Kidney (tissue), 14 donors: ENCODE data around the gene GPRASP3. TPM values are rescaled to one million over a fixed set of nuclear protein-coding genes. Genes with fewer than 3 reads are reported as not detected.
A peak's percentile ranks its signal among the peaks of the same experiment; 100 is the strongest.

Experiments
- DNase-seq, 5 donors: peaks; one replicate each; pipeline ENCODE4 v3.0.0-alpha.2; 2013 to 2020
- FAIRE-seq: peaks from 2 replicates; lab custom pipeline; 2012; peaks lifted over from hg19 to GRCh38; lab: Jason Lieb, UNC
- H3K27ac ChIP-seq, 2 donors: one replicate each; pipeline ENCODE4 v1.7.0; 2013; ENCODE audit warnings: low read depth in 2 of 2, low read length in 2 of 2, inconsistent platforms in 1 of 2
- H3K27me3 ChIP-seq: one replicate; pipeline ENCODE4 v1.7.1; 2013; ENCODE audit warnings: low read length, inconsistent platforms; ENCODE audit not compliant: control insufficient read depth, insufficient read depth
- H3K36me3 ChIP-seq, 3 donors: one replicate each; pipeline versions ENCODE4 v1.7.0 to v1.7.1; 2013; ENCODE audit warnings: low read length in 3 of 3, control low read depth in 1 of 3, inconsistent platforms in 1 of 3; ENCODE audit not compliant: insufficient read depth in 3 of 3, control insufficient read depth in 2 of 3
- H3K4me1 ChIP-seq, 3 donors: one replicate each; pipeline versions ENCODE4 v1.7.0 to v1.7.1; 2013; ENCODE audit warnings: low read length in 3 of 3, inconsistent platforms in 1 of 3, low read depth in 1 of 3; ENCODE audit not compliant: control insufficient read depth in 2 of 3, insufficient read depth in 2 of 3
- H3K4me3 ChIP-seq, 3 donors: one replicate each; pipeline versions ENCODE4 v1.7.0 to v1.8.1; 2013; ENCODE audit warnings: low read length in 3 of 3, control low read depth in 1 of 3, inconsistent platforms in 1 of 3
- H3K9ac ChIP-seq, 3 donors: one replicate each; pipeline versions ENCODE4 v1.7.0 to v1.7.1; 2013; ENCODE audit warnings: low read length in 3 of 3, control low read depth in 1 of 3, inconsistent platforms in 1 of 3
- H3K9me3 ChIP-seq, 3 donors: one replicate each; pipeline versions ENCODE4 v1.7.0 to v1.7.1; 2013; ENCODE audit warnings: low read length in 3 of 3, control low read depth in 1 of 3, inconsistent platforms in 1 of 3; ENCODE audit not compliant: control insufficient read depth in 2 of 3, insufficient read depth in 1 of 3
- CTCF ChIP-seq: IDR thresholded peaks from 3 replicates; pipeline ENCODE4 v1.5.1; 2012; ENCODE audit warnings: mild to moderate bottlenecking, moderate library complexity, borderline replicate concordance; ENCODE audit not compliant: insufficient read depth; ENCODE audit errors: extremely low read depth
- intact Hi-C: fragments of 100-400 bp; cut with DNase I; formaldehyde crosslinking; loops from one replicate; pipeline ENCODE4 v1.11.1; 2022
- polyA plus RNA-seq: library from polyadenylated mRNA; stranded (reverse); fragments of 350-450 nt; fragmentation: Illumina TruSeq; extraction: RNeasy Lipid Tissue Mini Kit (QIAGEN cat#74804); gene quantifications from one replicate; pipeline ENCODE4 v1.2.3, GENCODE V29; 2014; ENCODE audit warnings: low read depth, low replicate concordance; ENCODE audit not compliant: insufficient read depth
- total RNA-seq: library from RNA; stranded (reverse); fragmentation: NEBNext Ultra II Directional; extraction: Animal tissue kit (Norgen Biotek cat#: 25700); gene quantifications from one replicate; pipeline ENCODE4 v1.2.1, GENCODE V29; 2021
- donor health status: control.
- donor health status: control.
- donor health status: control.
- donor health status: control.
- donor health status: control.
- donor health status: DM: yes; HTN: yes; CAD: no.
- donor health status: Normal renal cell carcinoma (clear cell type).

GPRASP3 gene
- total and polyA plus RNA-seq, 2 donors from 2014 or later: 4.3 to 4.5 TPM

- H3K4me3 ChIP-seq: peak overlapping the region; percentile 85 to 90 (median 90)
- H3K9me3 ChIP-seq: no peaks in the 10 kb centered on the region
- peak overlapping the region in 1 of 2 donors; percentile 37 for H3K27ac ChIP-seq
- H3K36me3 ChIP-seq: no peaks in the 10 kb centered on the region
- DNase-seq (peak; percentile 77 to 96 (median 91)), FAIRE-seq (peak; percentile 51)
- no peak for TF ChIP-seq CTCF
- no peaks in the 10 kb centered on the region for H3K27me3 ChIP-seq
- intact Hi-C loops: no loop called here
- H3K4me1 ChIP-seq: no peaks in the 10 kb centered on the region
- H3K9ac ChIP-seq: peak overlapping the region; percentile 73 to 85 (median 82)
These were observed 48.6 kb downstream of the GPRASP3 start for GRCh38 chrX:102768987-102769761.

Other genes starting within 250 kb of the GPRASP3 start
- gene TCP11X2, start 248.9 kb upstream of the GPRASP3 start, total RNA-seq: not detected
- not detected for gene TCP11X2, start 248.9 kb upstream of the GPRASP3 start, polyA plus RNA-seq
- not detected for gene TMSB15A, start 204.0 kb upstream of the GPRASP3 start, total RNA-seq
- gene TMSB15A, start 204.0 kb upstream of the GPRASP3 start, polyA plus RNA-seq: 1.8 TPM
- gene ARMCX5, start 121.2 kb upstream of the GPRASP3 start, total RNA-seq: 15.2 TPM
- gene ARMCX5, start 121.2 kb upstream of the GPRASP3 start, polyA plus RNA-seq: 8.3 TPM
- gene GPRASP1, start 69.3 kb upstream of the GPRASP3 start, total RNA-seq: 8.1 TPM
- 4.8 TPM for gene GPRASP1, start 69.3 kb upstream of the GPRASP3 start, polyA plus RNA-seq
- gene GPRASP2, start 8.3 kb upstream of the GPRASP3 start, total RNA-seq: 11.4 TPM
- 12.4 TPM for gene GPRASP2, start 8.3 kb upstream of the GPRASP3 start, polyA plus RNA-seq
- 1.1 TPM for gene RAB40AL, start 216.5 kb downstream of the GPRASP3 start, total RNA-seq
- not detected for gene RAB40AL, start 216.5 kb downstream of the GPRASP3 start, polyA plus RNA-seq